Esophagus mucosa (tissue), 1 donor: ENCODE results near the gene CPXM1. TPM values are rescaled to one million over a fixed set of nuclear protein-coding genes. Genes with fewer than 3 reads are reported as not detected.
A peak's percentile ranks its signal among the peaks of the same experiment; 100 is the strongest.
"Not testable (repeated sequence)": the region's sequence is repeated elsewhere in the genome, so short reads cannot be mapped to it uniquely, and the experiment has no call there.

ENCODE experiments used
- ATAC-seq: fragments of 200-7000 bp; cut with Tn5 transposase; one replicate; pipeline ENCODE4 v1.9.1; 2020
- total RNA-seq: library from RNA; stranded (reverse); gene quantifications from one replicate; pipeline ENCODE4 v1.2.4, GENCODE V29; 2023
- donor health status: DM: yes; HTN: yes; CAD: no.

Gene CPXM1
- 2.0 TPM for total RNA-seq

GRCh38 chr20:2800521-2801285 lies at the start of gene CPXM1:
CPXM1 (minus strand) TSS chr20:2800627; CDS start chr20:2800572, 55 bp downstream.
- no peak for ATAC-seq

GRCh38 chr20:2849529-2849928 lies 49.1 kb upstream of the CPXM1 start:
- ATAC-seq = no peak

GRCh38 chr20:2847802-2848201 lies 47.4 kb upstream of the CPXM1 start:
- ATAC-seq = no peak

- ATAC-seq = no peak
These were observed 46.3 kb upstream of the CPXM1 start for GRCh38 chr20:2846698-2847097.

GRCh38 chr20:2845607-2846006 lies 45.2 kb upstream of the CPXM1 start:
- ATAC-seq = no peak

- ATAC-seq = peak; percentile 30
These were observed 40.6 kb upstream of the CPXM1 start for GRCh38 chr20:2840967-2841531.

- ATAC-seq = peak; percentile 96
These were observed 39.9 kb upstream of the CPXM1 start, which contains the start of the genes PCED1A and VPS16 for GRCh38 chr20:2840138-2840966. PCED1A (minus strand) TSS chr20:2840655; CDS start chr20:2839912, 743 bp downstream. VPS16 (plus strand) TSS chr20:2840745; CDS start chr20:2840775, 30 bp downstream.

- ATAC-seq = no peak
These were observed 39.3 kb upstream of the CPXM1 start for GRCh38 chr20:2839732-2840137.

- no peak for ATAC-seq
These were observed 38.6 kb upstream of the CPXM1 start for GRCh38 chr20:2838847-2839671.

- ATAC-seq = no peak
These were observed 37.9 kb upstream of the CPXM1 start for GRCh38 chr20:2838170-2838797.

GRCh38 chr20:2837221-2837960 lies 37.0 kb upstream of the CPXM1 start:
- no peak for ATAC-seq

- no peak for ATAC-seq
These were observed 35.6 kb upstream of the CPXM1 start for GRCh38 chr20:2836035-2836434.

GRCh38 chr20:2835331-2835796 lies 34.9 kb upstream of the CPXM1 start:
- no peak for ATAC-seq

- no peak for ATAC-seq
These were observed 34.1 kb upstream of the CPXM1 start for GRCh38 chr20:2834401-2835110.

- ATAC-seq = no peak
These were observed 33.3 kb upstream of the CPXM1 start for GRCh38 chr20:2833761-2834160.

- ATAC-seq = not testable (repeated sequence)
These were observed 30.8 kb upstream of the CPXM1 start for GRCh38 chr20:2831206-2831605.

GRCh38 chr20:2829376-2829775 lies 28.9 kb upstream of the CPXM1 start:
- ATAC-seq = no peak

GRCh38 chr20:2826655-2827054 lies 26.2 kb upstream of the CPXM1 start:
- ATAC-seq = no peak

- ATAC-seq = no peak
These were observed 25.3 kb upstream of the CPXM1 start for GRCh38 chr20:2825761-2826160.

GRCh38 chr20:2822073-2822472 lies 21.6 kb upstream of the CPXM1 start:
- ATAC-seq = no peak
